Caco-2 (cell line): ENCODE measurements around the gene HES5. TPM values are rescaled to one million over a fixed set of nuclear protein-coding genes. Genes with fewer than 3 reads are reported as not detected.

Experiments
- BruUV-seq: library from RNA; stranded (reverse); fragments of 400-500 nt; replicated peaks from 2 replicates; lab custom pipeline; 2021; lab: Mats Ljungman, UMichigan
- CTCF ChIA-PET: fragments of 300-600 bp; sonication (Branson Sonifier 250); formaldehyde crosslinking; loops from one replicate; lab custom pipeline; 2022; ENCODE audit warnings: antibody characterized with exemption; lab: Charles Lee
- POLR2A ChIA-PET: fragments of 300-600 bp; sonication (Branson Sonifier 250); formaldehyde crosslinking; loops from one replicate; lab custom pipeline; 2022; ENCODE audit warnings: antibody characterized with exemption; lab: Charles Lee
- DNase-seq, 2 experiments: peaks; one replicate each; pipeline versions ENCODE4 v3.0.0 to v3.0.0-alpha.2; 2020 to 2022
- H3K27me3 ChIP-seq: replicated peaks from 2 replicates; pipeline ENCODE4 v1.6.0; 2011; ENCODE audit warnings: low read length; ENCODE audit not compliant: control insufficient read depth, insufficient read depth
- H3K36me3 ChIP-seq: 2 replicates; pipeline ENCODE4 v1.5.1; 2011; ENCODE audit warnings: low read length; ENCODE audit not compliant: control insufficient read depth, insufficient read depth
- H3K4me1 ChIP-seq: fragments of 250-450 bp; sonication (Bioruptor Pico); 2 replicates; pipeline ENCODE4 v1.5.1; 2020; ENCODE audit warnings: mild to moderate bottlenecking
- H3K4me3 ChIP-seq: 2 replicates; pipeline ENCODE4 v1.5.1; 2011; ENCODE audit warnings: low read depth, mild to moderate bottlenecking, control low read depth, low read length
- H3K9me3 ChIP-seq: fragments of 250-450 bp; sonication (Bioruptor Pico); 2 replicates; pipeline ENCODE4 v1.5.1; 2020; ENCODE audit warnings: mild to moderate bottlenecking, moderate library complexity
- H3K27ac Mint-ChIP-seq: one replicate; pipeline ENCODE4 v1.8.0; 2022; ENCODE audit warnings: mixed read lengths; ENCODE audit not compliant: unreplicated experiment
- H3K27me3 Mint-ChIP-seq: one replicate; pipeline ENCODE4 v1.8.0; 2022; ENCODE audit warnings: mixed read lengths; ENCODE audit not compliant: insufficient read depth, unreplicated experiment
- H3K36me3 Mint-ChIP-seq: one replicate; pipeline ENCODE4 v1.8.0; 2022; ENCODE audit warnings: mild to moderate bottlenecking, mixed read lengths; ENCODE audit not compliant: insufficient read depth, unreplicated experiment
- H3K4me1 Mint-ChIP-seq: one replicate; pipeline ENCODE4 v1.8.0; 2022; ENCODE audit warnings: low read depth, mixed read lengths; ENCODE audit not compliant: unreplicated experiment
- H3K4me3 Mint-ChIP-seq: one replicate; pipeline ENCODE4 v1.8.0; 2022; ENCODE audit warnings: mild to moderate bottlenecking, moderate library complexity, mixed read lengths; ENCODE audit not compliant: unreplicated experiment
- H3K9me3 Mint-ChIP-seq: one replicate; pipeline ENCODE4 v1.8.0; 2022; ENCODE audit warnings: mixed read lengths; ENCODE audit not compliant: unreplicated experiment
- intact Hi-C: fragments of 100-400 bp; cut with micrococcal nuclease; formaldehyde crosslinking; loops from one replicate; pipeline ENCODE4 v1.10.0; 2022; ENCODE audit not compliant: unreplicated experiment
- total RNA-seq: library from RNA; stranded (reverse); gene quantifications from 2 replicates; pipeline ENCODE4 v1.2.3, GENCODE V29; 2022
- TF ChIP-seq, protein P1 (sequence below), 2 experiments: fragments of 200-600 bp in 1 of 2; IDR thresholded peaks; 1 replicate in 1 of 2; 2 replicates in 1 of 2; pipeline versions ENCODE4 v1.5.1 to v1.8.0; 2011 to 2022; ENCODE audit warnings: antibody characterized with exemption in 1 of 2, control low read depth in 1 of 2, inconsistent platforms in 1 of 2, low read depth in 1 of 2, low read length in 1 of 2, mild to moderate bottlenecking in 1 of 2, moderate library complexity in 1 of 2; ENCODE audit not compliant: insufficient read depth in 1 of 2, severe bottlenecking in 1 of 2, unreplicated experiment in 1 of 2

Gene HES5
- total RNA-seq, 1 experiment from 2014 or later = not detected

DNA sequence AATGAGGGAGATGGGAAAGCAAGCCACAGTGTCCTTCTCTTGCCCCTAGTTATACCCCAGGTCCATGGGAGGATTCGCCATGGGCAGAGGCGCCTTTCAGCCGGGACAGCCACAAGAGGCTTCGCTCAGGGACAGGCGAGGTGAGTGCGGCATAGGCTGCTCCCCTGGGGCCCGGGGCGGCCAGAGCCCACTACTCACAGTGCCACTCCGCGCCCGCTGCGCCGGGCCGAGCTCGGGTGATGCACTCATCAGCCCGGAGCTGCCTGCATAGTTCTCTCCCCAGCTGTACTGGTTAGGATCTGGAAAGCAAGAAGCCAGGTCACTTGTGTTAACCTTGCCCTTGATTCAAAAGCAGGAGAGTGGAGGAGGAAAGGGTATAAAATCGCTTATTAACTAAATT is 12.1 kb downstream of the HES5 start:
- H3K4me1 ChIP-seq = no peaks in the 10 kb centered on the region
- Mint-ChIP-seq H3K4me3 (no peak overlapping the region), H3K9me3 (no peaks in the 10 kb centered on the region), H3K27me3 (no peaks in the 10 kb centered on the region), H3K36me3 (peaks cover 6% of the 10 kb centered on the region), H3K27ac (no peak overlapping the region), H3K4me1 (no peaks in the 10 kb centered on the region)
- H3K9me3 ChIP-seq = no peaks in the 10 kb centered on the region
- intact Hi-C loops = no loop called here
- no peak overlapping the region for H3K4me3 ChIP-seq
- DNase-seq = no peak
- CTCF ChIA-PET = no interaction called here
- no TSS peak for BruUV-seq
- POLR2A ChIA-PET = no interaction called here
- no peaks in the 10 kb centered on the region for H3K27me3 ChIP-seq
- TF ChIP-seq, protein P1, sequence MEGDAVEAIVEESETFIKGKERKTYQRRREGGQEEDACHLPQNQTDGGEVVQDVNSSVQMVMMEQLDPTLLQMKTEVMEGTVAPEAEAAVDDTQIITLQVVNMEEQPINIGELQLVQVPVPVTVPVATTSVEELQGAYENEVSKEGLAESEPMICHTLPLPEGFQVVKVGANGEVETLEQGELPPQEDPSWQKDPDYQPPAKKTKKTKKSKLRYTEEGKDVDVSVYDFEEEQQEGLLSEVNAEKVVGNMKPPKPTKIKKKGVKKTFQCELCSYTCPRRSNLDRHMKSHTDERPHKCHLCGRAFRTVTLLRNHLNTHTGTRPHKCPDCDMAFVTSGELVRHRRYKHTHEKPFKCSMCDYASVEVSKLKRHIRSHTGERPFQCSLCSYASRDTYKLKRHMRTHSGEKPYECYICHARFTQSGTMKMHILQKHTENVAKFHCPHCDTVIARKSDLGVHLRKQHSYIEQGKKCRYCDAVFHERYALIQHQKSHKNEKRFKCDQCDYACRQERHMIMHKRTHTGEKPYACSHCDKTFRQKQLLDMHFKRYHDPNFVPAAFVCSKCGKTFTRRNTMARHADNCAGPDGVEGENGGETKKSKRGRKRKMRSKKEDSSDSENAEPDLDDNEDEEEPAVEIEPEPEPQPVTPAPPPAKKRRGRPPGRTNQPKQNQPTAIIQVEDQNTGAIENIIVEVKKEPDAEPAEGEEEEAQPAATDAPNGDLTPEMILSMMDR (IDR thresholded peaks at IDR 0.05; ENCODE audit: insufficient read depth in 1 of 2, low read depth in 1 of 2, low read length in 1 of 2, severe bottlenecking in 1 of 2, unreplicated experiment in 1 of 2) = no peak
- H3K36me3 ChIP-seq = no peaks in the 10 kb centered on the region

DNA sequence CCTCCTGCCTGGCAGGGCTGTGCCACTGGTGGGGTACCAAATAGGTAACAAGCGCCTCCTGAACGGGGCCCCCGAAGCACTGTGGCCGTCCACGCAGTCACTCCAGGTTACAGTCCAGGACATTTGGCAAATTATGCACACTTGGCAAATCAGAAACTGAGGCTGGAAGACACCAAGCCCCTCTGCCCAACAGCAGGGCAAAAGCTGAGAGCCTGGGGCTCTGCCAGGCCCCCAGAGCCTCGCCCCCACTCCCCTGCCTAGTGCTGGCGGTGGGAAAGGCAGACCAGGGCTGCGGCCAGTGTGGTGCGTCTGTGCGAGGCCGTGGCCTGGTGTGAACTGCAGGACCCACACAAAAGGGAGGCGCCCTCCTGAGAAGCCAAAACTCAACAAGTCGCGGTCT is 13.1 kb downstream of the HES5 start:
- POLR2A ChIA-PET = no interaction called here
- CTCF ChIA-PET = no interaction called here
- no peak for DNase-seq
- H3K4me1 ChIP-seq = no peaks in the 10 kb centered on the region
- H3K27me3 ChIP-seq = no peaks in the 10 kb centered on the region
- H3K9me3 Mint-ChIP-seq = no peaks in the 10 kb centered on the region
- TF ChIP-seq, protein P1 (IDR thresholded peaks at IDR 0.05; ENCODE audit: insufficient read depth in 1 of 2, low read depth in 1 of 2, low read length in 1 of 2, severe bottlenecking in 1 of 2, unreplicated experiment in 1 of 2) = no peak
- no peaks in the 10 kb centered on the region for H3K9me3 ChIP-seq
- no TSS peak for BruUV-seq
- H3K27me3 Mint-ChIP-seq = no peaks in the 10 kb centered on the region
- no peak overlapping the region for H3K4me3 Mint-ChIP-seq
- intact Hi-C loops = no loop called here
- H3K36me3 ChIP-seq = no peaks in the 10 kb centered on the region
- no peak overlapping the region for H3K27ac Mint-ChIP-seq
- H3K4me1 Mint-ChIP-seq = no peaks in the 10 kb centered on the region
- H3K36me3 Mint-ChIP-seq = peaks cover 6% of the 10 kb centered on the region
- H3K4me3 ChIP-seq = no peak overlapping the region

DNA sequence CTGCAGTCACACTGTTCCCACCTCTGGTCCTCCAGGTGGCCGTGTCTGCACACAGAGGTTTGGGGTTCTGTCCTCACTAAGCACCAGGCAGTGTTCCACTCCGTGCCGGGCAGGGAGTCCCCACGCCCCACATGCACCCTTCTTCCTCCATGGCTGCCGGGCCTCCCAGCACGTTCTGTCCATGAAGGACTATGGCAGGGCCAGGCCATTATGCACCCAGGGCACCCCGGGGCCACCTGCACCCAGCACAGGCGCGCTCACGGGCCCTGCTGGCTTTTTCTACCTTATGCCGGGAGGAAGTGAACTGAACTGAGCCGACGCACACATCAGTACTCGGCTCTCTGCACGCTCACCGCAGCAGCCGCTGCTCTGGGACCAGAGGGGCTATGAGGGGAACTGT is 13.9 kb downstream of the HES5 start:
- Histone ChIP-seq H3K27me3 (no peaks in the 10 kb centered on the region), H3K4me3 (no peak overlapping the region), H3K36me3 (no peaks in the 10 kb centered on the region), H3K4me1 (no peaks in the 10 kb centered on the region), H3K9me3 (no peaks in the 10 kb centered on the region)
- Mint-ChIP-seq H3K4me1 (no peaks in the 10 kb centered on the region), H3K27me3 (no peaks in the 10 kb centered on the region), H3K36me3 (peaks cover 6% of the 10 kb centered on the region), H3K4me3 (no peak overlapping the region), H3K27ac (no peak overlapping the region), H3K9me3 (no peaks in the 10 kb centered on the region)
- TF ChIP-seq, protein P1 (IDR thresholded peaks at IDR 0.05; ENCODE audit: insufficient read depth in 1 of 2, low read depth in 1 of 2, low read length in 1 of 2, severe bottlenecking in 1 of 2, unreplicated experiment in 1 of 2) = no peak
- BruUV-seq = no TSS peak
- ChIA-PET POLR2A (no interaction called here), CTCF (no interaction called here)
- no peak for DNase-seq
- intact Hi-C loops = no loop called here
